Progenitor cell of endocrine pancreas (in vitro differentiated cells): ENCODE measurements around the gene STYXL1. TPM values are rescaled to one million over a fixed set of nuclear protein-coding genes. Genes with fewer than 3 reads are reported as not detected.
A peak's percentile ranks its signal among the peaks of the same experiment; 100 is the strongest.

ENCODE experiments used
- DNase-seq: peaks from one replicate; pipeline ENCODE4 v3.0.0; 2021; ENCODE audit warnings: low spot score; ENCODE audit not compliant: unreplicated experiment
- H3K27ac Mint-ChIP-seq: 2 replicates; pipeline ENCODE4 v1.8.0; 2021; ENCODE audit warnings: mild to moderate bottlenecking, moderate library complexity, mixed read lengths
- H3K27me3 Mint-ChIP-seq: 2 replicates; pipeline ENCODE4 v1.8.0; 2021; ENCODE audit warnings: mixed read lengths
- H3K36me3 Mint-ChIP-seq: 2 replicates; pipeline ENCODE4 v1.8.0; 2022; ENCODE audit warnings: mixed read lengths; ENCODE audit not compliant: insufficient read depth
- H3K4me1 Mint-ChIP-seq: 2 replicates; pipeline ENCODE4 v1.8.0; 2021; ENCODE audit warnings: low read depth, mixed read lengths
- H3K4me3 Mint-ChIP-seq: 2 replicates; pipeline ENCODE4 v1.8.0; 2021; ENCODE audit warnings: low read depth, mild to moderate bottlenecking, moderate library complexity, mixed read lengths
- H3K9me3 Mint-ChIP-seq: 2 replicates; pipeline ENCODE4 v1.8.0; 2021; ENCODE audit warnings: low read depth, mixed read lengths
- total RNA-seq: library from RNA; stranded (reverse); gene quantifications from 2 replicates; pipeline ENCODE4 v1.2.1, GENCODE V29; 2021
- TF ChIP-seq, protein P1 (sequence below): fragments of 200-600 bp; sonication (generic); IDR thresholded peaks from one replicate; pipeline ENCODE4 v1.5.0; 2021; ENCODE audit warnings: antibody characterized with exemption, mild to moderate bottlenecking; ENCODE audit not compliant: unreplicated experiment

The STYXL1 gene
- total RNA-seq, 1 donor from 2014 or later: 49.7 TPM

DNA sequence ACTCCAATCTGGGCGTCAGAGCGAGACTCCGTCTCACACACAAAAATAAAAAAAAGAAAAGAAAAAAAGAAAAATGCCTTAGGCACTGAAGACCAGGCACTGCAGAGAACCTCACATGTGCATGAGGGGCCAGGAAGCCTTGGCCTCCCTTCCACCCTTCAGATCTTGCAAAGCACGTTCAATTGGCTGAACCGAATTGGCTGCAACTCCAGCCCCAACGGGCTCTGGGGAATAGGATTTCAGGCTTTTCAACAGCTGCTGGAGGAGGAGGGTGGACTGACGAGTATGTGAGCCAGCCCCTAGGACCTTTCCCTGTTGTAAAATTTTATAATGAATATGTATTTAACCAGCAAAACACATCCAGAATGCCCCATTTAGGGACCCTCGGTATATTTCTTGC, 70.1 kb downstream of the STYXL1 start:
- Mint-ChIP-seq H3K36me3 (peaks cover 10% of the 10 kb centered on the region), H3K27ac (no peak overlapping the region), H3K4me1 (no peaks in the 10 kb centered on the region), H3K4me3 (no peak overlapping the region), H3K9me3 (no peaks in the 10 kb centered on the region), H3K27me3 (no peaks in the 10 kb centered on the region)
- DNase-seq: no peak
- TF ChIP-seq, protein P1, sequence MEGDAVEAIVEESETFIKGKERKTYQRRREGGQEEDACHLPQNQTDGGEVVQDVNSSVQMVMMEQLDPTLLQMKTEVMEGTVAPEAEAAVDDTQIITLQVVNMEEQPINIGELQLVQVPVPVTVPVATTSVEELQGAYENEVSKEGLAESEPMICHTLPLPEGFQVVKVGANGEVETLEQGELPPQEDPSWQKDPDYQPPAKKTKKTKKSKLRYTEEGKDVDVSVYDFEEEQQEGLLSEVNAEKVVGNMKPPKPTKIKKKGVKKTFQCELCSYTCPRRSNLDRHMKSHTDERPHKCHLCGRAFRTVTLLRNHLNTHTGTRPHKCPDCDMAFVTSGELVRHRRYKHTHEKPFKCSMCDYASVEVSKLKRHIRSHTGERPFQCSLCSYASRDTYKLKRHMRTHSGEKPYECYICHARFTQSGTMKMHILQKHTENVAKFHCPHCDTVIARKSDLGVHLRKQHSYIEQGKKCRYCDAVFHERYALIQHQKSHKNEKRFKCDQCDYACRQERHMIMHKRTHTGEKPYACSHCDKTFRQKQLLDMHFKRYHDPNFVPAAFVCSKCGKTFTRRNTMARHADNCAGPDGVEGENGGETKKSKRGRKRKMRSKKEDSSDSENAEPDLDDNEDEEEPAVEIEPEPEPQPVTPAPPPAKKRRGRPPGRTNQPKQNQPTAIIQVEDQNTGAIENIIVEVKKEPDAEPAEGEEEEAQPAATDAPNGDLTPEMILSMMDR: no peak

DNA sequence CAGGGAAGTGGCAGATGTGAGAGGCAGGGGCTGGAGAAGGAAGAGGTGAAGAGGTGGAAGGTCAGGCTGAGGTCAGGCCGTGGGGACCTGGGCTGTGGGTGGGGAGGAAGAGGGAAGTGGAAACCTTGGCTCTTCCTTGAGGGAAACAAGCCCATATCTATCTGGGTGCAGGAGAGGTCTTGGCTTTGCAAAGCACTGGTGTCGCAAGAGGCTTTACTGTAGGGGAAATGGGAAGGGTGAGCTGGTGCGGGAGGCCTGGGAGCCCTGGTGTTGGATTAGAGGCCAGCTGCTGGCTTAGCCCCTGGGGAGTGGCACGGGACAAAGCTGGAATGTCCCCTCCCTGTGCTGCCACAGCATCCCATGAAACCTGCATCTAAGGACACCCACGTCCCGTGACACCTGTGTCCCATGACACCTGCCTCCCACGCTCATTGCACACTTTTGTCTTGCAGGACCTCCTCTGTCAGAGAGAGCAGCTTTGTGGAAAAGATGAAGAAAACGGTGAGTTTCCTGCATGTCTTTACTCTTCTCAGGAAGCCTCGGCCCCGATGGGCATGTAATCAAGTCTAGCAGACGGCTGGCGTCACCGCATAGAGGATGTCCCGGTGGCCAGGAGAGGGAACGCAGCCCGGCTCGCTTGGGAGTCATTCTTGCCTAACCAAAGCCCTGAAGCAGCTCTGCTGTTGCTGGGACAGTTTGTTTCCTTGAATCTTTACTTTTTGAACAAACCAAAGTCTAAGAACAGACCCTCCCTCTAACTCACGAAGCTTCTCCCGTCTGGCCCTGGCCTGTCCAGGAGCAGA, 75.6 kb downstream of the STYXL1 start:
- H3K27ac Mint-ChIP-seq: peak overlapping the region; percentile 49
- TF ChIP-seq, protein P1: peak; percentile 31
- peaks cover 9% of the 10 kb centered on the region for H3K36me3 Mint-ChIP-seq
- no peak overlapping the region for H3K4me3 Mint-ChIP-seq
- H3K27me3 Mint-ChIP-seq: no peaks in the 10 kb centered on the region
- no peaks in the 10 kb centered on the region for H3K9me3 Mint-ChIP-seq
- DNase-seq: no peak
- H3K4me1 Mint-ChIP-seq: peaks cover 11% of the 10 kb centered on the region

DNA sequence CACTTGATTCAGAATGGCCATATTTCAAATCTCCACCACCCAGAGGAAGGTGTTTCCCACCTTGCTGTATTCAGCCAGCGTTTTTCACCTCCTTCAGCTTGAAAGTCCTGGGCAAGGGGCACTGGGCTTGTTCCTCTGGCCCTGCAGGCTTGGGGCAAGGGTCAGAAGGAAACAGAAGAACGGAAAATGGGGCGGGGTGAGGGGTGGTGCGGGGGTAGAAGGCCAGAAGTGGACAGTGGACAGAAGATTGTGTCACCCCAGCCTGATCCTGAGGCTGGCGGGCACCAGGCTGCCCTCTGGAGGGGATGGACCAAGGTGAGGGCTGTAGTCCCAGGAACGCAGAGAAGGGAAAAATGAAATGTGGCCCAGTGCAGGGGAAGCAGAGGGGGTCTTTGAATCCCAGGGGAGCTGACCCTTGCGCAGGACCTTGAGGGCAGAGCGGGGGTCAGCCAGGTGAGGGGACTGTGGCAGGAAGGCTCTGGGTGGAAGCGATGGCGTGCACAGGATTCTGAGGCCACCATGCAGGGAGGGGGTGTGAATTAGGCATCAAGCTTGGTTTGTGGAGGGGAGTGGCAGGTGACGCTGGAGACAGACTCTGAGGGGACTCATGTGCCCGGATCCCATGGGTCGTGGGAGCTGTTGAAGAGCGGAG, 76.4 kb downstream of the STYXL1 start:
- no peak for DNase-seq
- H3K27me3 Mint-ChIP-seq: no peaks in the 10 kb centered on the region
- H3K4me1 Mint-ChIP-seq: peaks cover 11% of the 10 kb centered on the region
- no peaks in the 10 kb centered on the region for H3K9me3 Mint-ChIP-seq
- TF ChIP-seq, protein P1: no peak
- peak overlapping the region; percentile 45 for H3K27ac Mint-ChIP-seq
- no peak overlapping the region for H3K4me3 Mint-ChIP-seq
- peaks cover 9% of the 10 kb centered on the region for H3K36me3 Mint-ChIP-seq

DNA sequence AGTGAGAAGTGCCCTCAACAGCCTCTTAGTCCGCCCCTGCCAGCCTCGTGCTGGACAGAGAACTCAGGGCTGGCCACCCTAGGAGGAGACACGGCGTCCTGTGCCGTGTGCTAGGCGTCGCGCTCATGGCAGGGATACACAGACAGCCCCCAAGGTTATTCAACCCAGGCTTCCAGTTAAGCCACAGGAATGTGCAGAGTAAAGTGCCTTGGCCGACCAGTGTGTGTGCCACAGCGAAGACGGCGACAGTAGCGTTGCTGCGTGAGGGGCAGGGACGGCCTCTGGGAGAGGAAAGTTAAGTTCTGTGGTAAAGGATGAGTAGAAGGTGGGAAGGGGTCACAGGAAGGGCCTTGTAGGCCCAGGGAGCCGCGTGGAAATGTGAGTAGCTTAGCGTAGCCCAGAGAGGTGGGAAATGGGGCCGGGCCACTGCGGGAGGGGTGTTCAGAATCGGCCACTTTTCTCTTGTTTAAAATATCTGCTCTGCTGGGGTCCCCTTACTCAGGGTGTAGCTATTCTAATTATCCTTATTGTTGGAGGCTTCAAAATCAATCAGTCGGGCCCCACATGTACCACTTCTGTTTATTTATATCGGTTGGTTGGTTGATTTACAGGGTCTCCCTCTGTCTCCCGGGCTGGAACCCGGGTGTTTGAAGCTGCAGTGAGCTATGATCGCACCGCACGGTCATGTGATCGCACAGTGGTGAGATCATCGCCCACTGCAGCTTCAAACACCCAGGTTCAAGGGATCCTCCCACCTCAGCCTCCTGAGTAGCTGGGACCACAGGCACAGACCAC, 77.9 kb downstream of the STYXL1 start:
- no peaks in the 10 kb centered on the region for H3K27me3 Mint-ChIP-seq

More for the DNA sequence above, 77.9 kb downstream of the STYXL1 start:
- Mint-ChIP-seq H3K27ac (peak overlapping the region; percentile 77), H3K4me3 (no peak overlapping the region), H3K4me1 (peaks cover 11% of the 10 kb centered on the region), H3K9me3 (no peaks in the 10 kb centered on the region), H3K36me3 (peaks cover 9% of the 10 kb centered on the region)
- DNase-seq: no peak
- TF ChIP-seq, protein P1: no peak
